Measurements from ENCODE around the gene COL23A1.
"Not testable (repeated sequence)": the region's sequence is repeated elsewhere in the genome, so short reads cannot be mapped to it uniquely, and the experiment has no call there.

Gene COL23A1

GRCh38 chr5:178375348-178375747 is 214.8 kb downstream of the COL23A1 start:
- DNase-seq (ENCODE audit: low spot score), result no peak
- in situ Hi-C loops (cut with MboI; ENCODE audit: low sequenced_read_pairs, unreplicated experiment), result no loop called here
- TF ChIP-seq CTCF (IDR thresholded peaks at IDR 0.05; ENCODE audit: borderline replicate concordance, control extremely low read depth, extremely low read depth, insufficient read depth, missing control alignments), result no peak

DNA sequence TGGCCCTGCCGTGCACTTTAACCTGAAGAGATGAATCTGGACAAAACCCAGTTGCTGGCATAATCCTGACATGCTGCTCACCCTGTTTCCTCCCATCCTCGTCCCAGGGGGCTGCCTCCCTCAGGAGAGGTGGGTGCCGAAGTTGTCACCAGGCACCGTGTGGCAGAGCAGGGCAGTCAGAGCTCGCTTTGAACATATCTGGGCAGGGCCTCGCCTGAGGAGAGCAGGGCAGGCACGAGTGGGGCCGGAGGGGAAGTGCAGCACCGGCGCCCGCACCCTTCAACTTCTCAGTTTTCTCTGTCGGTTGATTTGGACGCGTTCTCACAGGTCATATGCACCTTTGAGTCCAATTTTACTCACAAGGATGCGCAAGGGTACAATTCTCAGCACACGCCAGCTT is 216.5 kb downstream of the COL23A1 start:
- in situ Hi-C loops (cut with MboI; ENCODE audit: low sequenced_read_pairs, unreplicated experiment), result no loop called here
- no peak for DNase-seq (ENCODE audit: low spot score)
- TF ChIP-seq CTCF (IDR thresholded peaks at IDR 0.05; ENCODE audit: borderline replicate concordance, control extremely low read depth, extremely low read depth, insufficient read depth, missing control alignments), result no peak

GRCh38 chr5:178372142-178372571 is 218.0 kb downstream of the COL23A1 start:
- DNase-seq (ENCODE audit: low spot score), result no peak
- no peak for TF ChIP-seq CTCF (IDR thresholded peaks at IDR 0.05; ENCODE audit: borderline replicate concordance, control extremely low read depth, extremely low read depth, insufficient read depth, missing control alignments)
- in situ Hi-C loops (cut with MboI; ENCODE audit: low sequenced_read_pairs, unreplicated experiment), result no loop called here

- no peak for DNase-seq (ENCODE audit: low spot score)
- in situ Hi-C loops (cut with MboI; ENCODE audit: low sequenced_read_pairs, unreplicated experiment), result no loop called here
- no peak for TF ChIP-seq CTCF (IDR thresholded peaks at IDR 0.05; ENCODE audit: borderline replicate concordance, control extremely low read depth, extremely low read depth, insufficient read depth, missing control alignments)
These were observed 218.7 kb downstream of the COL23A1 start for GRCh38 chr5:178371362-178372111.

GRCh38 chr5:178370102-178370501 is 220.1 kb downstream of the COL23A1 start:
- no peak for DNase-seq (ENCODE audit: low spot score)
- in situ Hi-C loops (cut with MboI; ENCODE audit: low sequenced_read_pairs, unreplicated experiment), result no loop called here
- no peak for TF ChIP-seq CTCF (IDR thresholded peaks at IDR 0.05; ENCODE audit: borderline replicate concordance, control extremely low read depth, extremely low read depth, insufficient read depth, missing control alignments)

- DNase-seq (ENCODE audit: low spot score); in situ Hi-C loops (cut with MboI; ENCODE audit: low sequenced_read_pairs, unreplicated experiment): not testable (repeated sequence)
These were observed 220.7 kb downstream of the COL23A1 start for GRCh38 chr5:178369469-178369868.

DNA sequence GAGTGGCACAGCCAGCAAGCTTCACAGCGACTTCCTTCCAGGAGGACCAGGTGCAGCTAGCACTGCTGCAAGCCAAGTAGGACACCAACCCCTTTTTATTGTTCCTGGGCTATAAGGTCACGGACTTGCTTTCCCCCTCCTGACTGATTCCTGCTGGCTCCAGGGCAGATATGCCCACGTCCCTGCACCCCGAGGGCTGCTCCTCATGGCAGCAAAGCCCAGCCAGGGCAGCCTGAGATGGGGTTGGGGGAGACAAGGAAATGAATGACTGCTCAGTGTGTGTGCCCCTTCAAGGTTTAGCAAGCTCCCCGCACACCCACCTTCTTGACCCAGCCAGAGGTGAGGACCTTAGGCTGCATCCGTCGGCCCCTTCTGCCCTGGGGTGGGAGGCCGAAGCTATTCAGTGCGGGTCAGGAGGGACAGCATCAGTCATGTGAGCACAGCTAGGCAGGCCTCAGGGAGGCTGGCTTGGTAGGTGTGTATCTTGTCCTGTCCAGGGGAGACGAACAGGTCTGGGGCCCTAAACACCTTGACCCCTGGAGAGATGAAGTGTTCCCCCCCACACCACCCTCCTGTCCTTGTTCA is 221.4 kb downstream of the COL23A1 start:
- in situ Hi-C loops (cut with MboI; ENCODE audit: low sequenced_read_pairs, unreplicated experiment), result no loop called here
- no peak for DNase-seq (ENCODE audit: low spot score)
- TF ChIP-seq CTCF (IDR thresholded peaks at IDR 0.05; ENCODE audit: borderline replicate concordance, control extremely low read depth, extremely low read depth, insufficient read depth, missing control alignments), result no peak
